Measurements from ENCODE around the gene NLRP3.
"Not testable (repeated sequence)": the region's sequence is repeated elsewhere in the genome, so short reads cannot be mapped to it uniquely, and the experiment has no call there.

NLRP3 gene

GRCh38 chr1:247469141-247469535 lies 53.2 kb downstream of the NLRP3 start:
- DNase-seq (ENCODE audit: low read depth in 2 of 2), result no peak

- not testable (repeated sequence) for DNase-seq (ENCODE audit: low read depth in 2 of 2)
Measured at GRCh38 chr1:247470942-247471429, 55.0 kb downstream of the NLRP3 start.

GRCh38 chr1:247471445-247472016 lies 55.6 kb downstream of the NLRP3 start:
- no peak for DNase-seq (ENCODE audit: low read depth in 2 of 2)

- DNase-seq (ENCODE audit: low read depth in 2 of 2), result no peak
Measured at GRCh38 chr1:247472035-247472434, 56.1 kb downstream of the NLRP3 start.

GRCh38 chr1:247474367-247474766 lies 58.4 kb downstream of the NLRP3 start:
- DNase-seq (ENCODE audit: low read depth in 2 of 2), result no peak

- no peak for DNase-seq (ENCODE audit: low read depth in 2 of 2)
Measured at GRCh38 chr1:247475793-247476192, 59.8 kb downstream of the NLRP3 start.

- not testable (repeated sequence) for DNase-seq (ENCODE audit: low read depth in 2 of 2)
Measured at GRCh38 chr1:247476328-247477058, 60.5 kb downstream of the NLRP3 start.

GRCh38 chr1:247482747-247483146 lies 66.8 kb downstream of the NLRP3 start:
- no peak for DNase-seq (ENCODE audit: low read depth in 2 of 2)

GRCh38 chr1:247487057-247487456 lies 71.1 kb downstream of the NLRP3 start:
- DNase-seq (ENCODE audit: low read depth in 2 of 2), result no peak

- no peak for DNase-seq (ENCODE audit: low read depth in 2 of 2)
Measured at GRCh38 chr1:247491328-247491727, 75.4 kb downstream of the NLRP3 start.

- no peak for DNase-seq (ENCODE audit: low read depth in 2 of 2)
Measured at GRCh38 chr1:247493106-247493505, 77.1 kb downstream of the NLRP3 start.

- DNase-seq (ENCODE audit: low read depth in 2 of 2), result no peak
Measured at GRCh38 chr1:247494767-247495166, 78.8 kb downstream of the NLRP3 start.

- DNase-seq (ENCODE audit: low read depth in 2 of 2), result no peak
Measured at GRCh38 chr1:247496581-247497285, 80.8 kb downstream of the NLRP3 start.

Measured in stimulated activated CD8-positive, alpha-beta memory T cell treated with anti-CD3 and anti-CD28 coated beads, Interleukin-15, amount 100 ng/mL, for 48 hours (primary cell).